Measurements from ENCODE around the gene TNS1. TPM values are rescaled to one million over a fixed set of nuclear protein-coding genes. Genes with fewer than 3 reads are reported as not detected.
"Not testable (repeated sequence)": the region's sequence is repeated elsewhere in the genome, so short reads cannot be mapped to it uniquely, and the experiment has no call there.

TNS1 gene
- total RNA-seq, 3 donors from 2014 or later (not counting 1 experiment from before 2014, with no cell fraction given), result 1.1 to 3.0 (median 2.1) TPM

- Mint-ChIP-seq H3K9me3 (peaks cover 0 to 5% of the 10 kb centered on the region in 2 donors), H3K4me1 (peaks cover 0 to 4% of the 10 kb centered on the region in 2 donors), H3K4me3 (no peak overlapping the region), H3K27me3 (ENCODE audit: low read depth in 2 of 2) (peaks cover 0 to 6% of the 10 kb centered on the region in 2 donors), H3K27ac (no peak overlapping the region), H3K36me3 (no peaks in the 10 kb centered on the region)
- DNase-seq, result no peak
- 66% methylated on average over 7 of the region's 7 CpGs for WGBS (ENCODE audit: insufficient coverage)
- Histone ChIP-seq H3K4me3 (ENCODE audit: low read length) (no peak overlapping the region), H3K27ac (ENCODE audit: low read length) (no peak overlapping the region), H3K9me3 (ENCODE audit: control insufficient read depth, insufficient read depth, low read length) (no peaks in the 10 kb centered on the region), H3K36me3 (ENCODE audit: control insufficient read depth, insufficient read depth, low read length) (no peaks in the 10 kb centered on the region), H3K27me3 (ENCODE audit: control insufficient read depth, insufficient read depth, low read length) (no peaks in the 10 kb centered on the region), H3K4me1 (ENCODE audit: control insufficient read depth, insufficient read depth, low read length) (no peaks in the 10 kb centered on the region)
- TF ChIP-seq CTCF (IDR thresholded peaks at IDR 0.05), result no peak
- intact Hi-C loops (cut with micrococcal nuclease), result no loop called here
- ATAC-seq, result no peak
Observed at GRCh38 chr2:217809736-217810135, 193.1 kb downstream of the TNS1 start.

GRCh38 chr2:217808967-217809366, 193.8 kb downstream of the TNS1 start:
- H3K4me3 ChIP-seq (ENCODE audit: low read length); H3K27me3 ChIP-seq (ENCODE audit: control insufficient read depth, insufficient read depth, low read length); H3K36me3 Mint-ChIP-seq; ATAC-seq; H3K9me3 Mint-ChIP-seq; intact Hi-C loops (cut with micrococcal nuclease); H3K27ac Mint-ChIP-seq; DNase-seq; H3K4me1 ChIP-seq (ENCODE audit: control insufficient read depth, insufficient read depth, low read length); H3K4me3 Mint-ChIP-seq; H3K27ac ChIP-seq (ENCODE audit: low read length); H3K27me3 Mint-ChIP-seq (ENCODE audit: low read depth in 2 of 2); H3K9me3 ChIP-seq (ENCODE audit: control insufficient read depth, insufficient read depth, low read length); H3K36me3 ChIP-seq (ENCODE audit: control insufficient read depth, insufficient read depth, low read length); H3K4me1 Mint-ChIP-seq: not testable (repeated sequence)
- 40% methylated on average over 3 of the region's 3 CpGs for WGBS (ENCODE audit: insufficient coverage)

- no peak overlapping the region for H3K27ac ChIP-seq (ENCODE audit: low read length)
- Mint-ChIP-seq H3K9me3 (peaks cover 0 to 5% of the 10 kb centered on the region in 2 donors), H3K36me3 (no peaks in the 10 kb centered on the region), H3K27me3 (ENCODE audit: low read depth in 2 of 2) (peaks cover 0 to 6% of the 10 kb centered on the region in 2 donors), H3K27ac (no peak overlapping the region), H3K4me3 (no peak overlapping the region), H3K4me1 (peaks cover 0 to 4% of the 10 kb centered on the region in 2 donors)
- no peaks in the 10 kb centered on the region for H3K9me3 ChIP-seq (ENCODE audit: control insufficient read depth, insufficient read depth, low read length)
- H3K4me3 ChIP-seq (ENCODE audit: low read length), result no peak overlapping the region
- ATAC-seq (no peak), DNase-seq (no peak)
- H3K4me1 ChIP-seq (ENCODE audit: control insufficient read depth, insufficient read depth, low read length), result no peaks in the 10 kb centered on the region
- H3K27me3 ChIP-seq (ENCODE audit: control insufficient read depth, insufficient read depth, low read length), result no peaks in the 10 kb centered on the region
- H3K36me3 ChIP-seq (ENCODE audit: control insufficient read depth, insufficient read depth, low read length), result no peaks in the 10 kb centered on the region
- 83% methylated on average over 2 of the region's 3 CpGs for WGBS (ENCODE audit: insufficient coverage)
- intact Hi-C loops (cut with micrococcal nuclease), result no loop called here
- no peak for TF ChIP-seq CTCF (IDR thresholded peaks at IDR 0.05)
Observed at GRCh38 chr2:217808326-217808725, 194.5 kb downstream of the TNS1 start.

GRCh38 chr2:217807753-217808152, 195.0 kb downstream of the TNS1 start:
- no peak overlapping the region for H3K4me3 ChIP-seq (ENCODE audit: low read length)
- Mint-ChIP-seq H3K36me3 (no peaks in the 10 kb centered on the region), H3K4me3 (no peak overlapping the region), H3K9me3 (peaks cover 0 to 5% of the 10 kb centered on the region in 2 donors), H3K27ac (no peak overlapping the region), H3K4me1 (peaks cover 0 to 4% of the 10 kb centered on the region in 2 donors), H3K27me3 (ENCODE audit: low read depth in 2 of 2) (peaks cover 0 to 6% of the 10 kb centered on the region in 2 donors)
- H3K27ac ChIP-seq (ENCODE audit: low read length), result no peak overlapping the region
- intact Hi-C loops (cut with micrococcal nuclease), result no loop called here
- no peaks in the 10 kb centered on the region for H3K36me3 ChIP-seq (ENCODE audit: control insufficient read depth, insufficient read depth, low read length)
- no peaks in the 10 kb centered on the region for H3K27me3 ChIP-seq (ENCODE audit: control insufficient read depth, insufficient read depth, low read length)
- WGBS (ENCODE audit: insufficient coverage), result 76% methylated on average over 4 of the region's 5 CpGs
- no peaks in the 10 kb centered on the region for H3K4me1 ChIP-seq (ENCODE audit: control insufficient read depth, insufficient read depth, low read length)
- DNase-seq, result no peak
- TF ChIP-seq CTCF (IDR thresholded peaks at IDR 0.05), result no peak
- ATAC-seq, result no peak
- H3K9me3 ChIP-seq (ENCODE audit: control insufficient read depth, insufficient read depth, low read length), result no peaks in the 10 kb centered on the region
